Neural progenitor cell (in vitro differentiated cells): ENCODE results near the gene MAN1A1. TPM values are rescaled to one million over a fixed set of nuclear protein-coding genes. Genes with fewer than 3 reads are reported as not detected.

Experiments
- DNase-seq: peaks from one replicate; pipeline ENCODE4 v3.0.0-alpha.2; 2016; ENCODE audit warnings: low spot score
- H2AFZ ChIP-seq: fragments of 200-600 bp; sonication (generic); replicated peaks from 2 replicates; pipeline ENCODE4 v1.6.1; 2016; ENCODE audit warnings: antibody characterized with exemption
- H3F3A ChIP-seq: fragments of 200-600 bp; sonication (generic); 2 replicates; pipeline ENCODE4 v1.6.1; 2016; ENCODE audit warnings: antibody characterized with exemption, low read depth
- H3K27ac ChIP-seq: fragments of 200-600 bp; sonication (generic); 2 replicates; pipeline ENCODE4 v1.5.1; 2016; ENCODE audit warnings: mild to moderate bottlenecking
- H3K27me3 ChIP-seq: fragments of 200-600 bp; sonication (generic); 2 replicates; pipeline ENCODE4 v1.6.1; 2016; ENCODE audit warnings: mild to moderate bottlenecking, moderate library complexity
- H3K36me3 ChIP-seq: fragments of 200-600 bp; sonication (generic); 2 replicates; pipeline ENCODE4 v1.5.1; 2016
- H3K4me1 ChIP-seq: fragments of 200-600 bp; sonication (generic); 2 replicates; pipeline ENCODE4 v1.6.1; 2016; ENCODE audit warnings: mixed run types
- H3K4me2 ChIP-seq: fragments of 200-600 bp; sonication (generic); 2 replicates; pipeline ENCODE4 v1.6.1; 2016
- H3K4me3 ChIP-seq: fragments of 200-600 bp; sonication (generic); 2 replicates; pipeline ENCODE4 v1.5.1; 2016
- H3K79me2 ChIP-seq: fragments of 200-600 bp; sonication (generic); 2 replicates; pipeline ENCODE4 v1.6.1; 2016; ENCODE audit warnings: low read depth
- H3K9ac ChIP-seq: fragments of 200-600 bp; sonication (generic); 2 replicates; pipeline ENCODE4 v1.6.1; 2016
- H3K9me3 ChIP-seq: fragments of 200-600 bp; sonication (generic); 2 replicates; pipeline ENCODE4 v1.5.1; 2016; ENCODE audit warnings: low read depth
- H4K20me1 ChIP-seq: fragments of 200-600 bp; sonication (generic); 2 replicates; pipeline ENCODE4 v1.6.1; 2016; ENCODE audit warnings: low read depth
- H3K27ac Mint-ChIP-seq: 3 replicates; pipeline ENCODE4 v1.8.0; 2021; ENCODE audit warnings: mixed read lengths
- H3K27me3 Mint-ChIP-seq: 2 replicates; pipeline ENCODE4 v1.8.0; 2022; ENCODE audit warnings: low read depth, mild to moderate bottlenecking, inconsistent platforms, moderate library complexity, mixed read lengths; ENCODE audit not compliant: insufficient read depth
- H3K36me3 Mint-ChIP-seq: 3 replicates; pipeline ENCODE4 v1.8.0; 2021; ENCODE audit warnings: mixed read lengths
- H3K4me1 Mint-ChIP-seq: 3 replicates; pipeline ENCODE4 v1.8.0; 2021; ENCODE audit warnings: mixed read lengths
- H3K4me3 Mint-ChIP-seq: 3 replicates; pipeline ENCODE4 v1.8.0; 2021; ENCODE audit warnings: mild to moderate bottlenecking, moderate library complexity, mixed read lengths
- H3K9me3 Mint-ChIP-seq: 3 replicates; pipeline ENCODE4 v1.8.0; 2020; ENCODE audit warnings: mixed read lengths
- CTCF ChIP-seq: fragments of 200-600 bp; sonication (generic); IDR thresholded peaks from 2 replicates; pipeline ENCODE4 v1.5.1; 2017; ENCODE audit warnings: antibody characterized with exemption, mild to moderate bottlenecking
- EZH2 ChIP-seq: fragments of 200-600 bp; sonication (generic); IDR thresholded peaks from 2 replicates; pipeline ENCODE4 v1.6.1; 2017; ENCODE audit warnings: antibody characterized with exemption, mild to moderate bottlenecking, moderate library complexity
- EZH2phosphoT487 ChIP-seq: fragments of 200-600 bp; sonication (generic); IDR thresholded peaks from 2 replicates; pipeline ENCODE4 v1.6.1; 2017; ENCODE audit warnings: antibody characterized with exemption
- total RNA-seq: library from RNA; depleted of rRNA; stranded (reverse); fragments of >200 nt; gene quantifications from 2 replicates; pipeline ENCODE4 v1.2.3, GENCODE V29; 2015; ENCODE audit warnings: low replicate concordance

Gene MAN1A1
- total RNA-seq, 1 donor from 2014 or later, result 5.2 TPM

- H3K27ac Mint-ChIP-seq, result peak overlapping the region; percentile 14
- H4K20me1 ChIP-seq, result no peaks in the 10 kb centered on the region
These were observed 23.1 kb downstream of the MAN1A1 start for GRCh38 chr6:119326291-119327005.

GRCh38 chr6:119325559-119326265, 23.8 kb downstream of the MAN1A1 start:
- H3K9ac ChIP-seq, result no peak overlapping the region
- peaks cover 7% of the 10 kb centered on the region for H3K4me1 Mint-ChIP-seq
- no peak for DNase-seq
- H3K36me3 ChIP-seq, result no peaks in the 10 kb centered on the region
- no peaks in the 10 kb centered on the region for H3K36me3 Mint-ChIP-seq
- H3K27ac ChIP-seq, result no peak overlapping the region
- no peak overlapping the region for H2AFZ ChIP-seq
- H3K9me3 Mint-ChIP-seq, result no peaks in the 10 kb centered on the region
- H3K27ac Mint-ChIP-seq, result no peak overlapping the region
- H3K9me3 ChIP-seq, result no peaks in the 10 kb centered on the region
- peaks cover 2% of the 10 kb centered on the region for H3K27me3 Mint-ChIP-seq
- no peaks in the 10 kb centered on the region for H3K27me3 ChIP-seq
- H3F3A ChIP-seq, result no peaks in the 10 kb centered on the region
- H3K4me3 Mint-ChIP-seq, result no peak overlapping the region
- H3K4me1 ChIP-seq, result no peaks in the 10 kb centered on the region
- no peaks in the 10 kb centered on the region for H4K20me1 ChIP-seq
- no peak overlapping the region for H3K4me2 ChIP-seq
- no peak overlapping the region for H3K4me3 ChIP-seq
- H3K79me2 ChIP-seq, result no peaks in the 10 kb centered on the region
- TF ChIP-seq EZH2 (no peak), EZH2phosphoT487 (no peak), CTCF (no peak)

More at GRCh38 chr6:119326291-119327005, 23.1 kb downstream of the MAN1A1 start:
- Histone ChIP-seq H3F3A (no peaks in the 10 kb centered on the region), H3K36me3 (no peaks in the 10 kb centered on the region), H3K4me1 (no peaks in the 10 kb centered on the region), H3K9ac (no peak overlapping the region), H3K27me3 (no peaks in the 10 kb centered on the region), H3K4me2 (no peak overlapping the region), H2AFZ (no peak overlapping the region), H3K79me2 (no peaks in the 10 kb centered on the region), H3K9me3 (no peaks in the 10 kb centered on the region), H3K27ac (no peak overlapping the region), H3K4me3 (no peak overlapping the region)
- H3K27me3 Mint-ChIP-seq, result peaks cover 2% of the 10 kb centered on the region
- peaks cover 7% of the 10 kb centered on the region for H3K4me1 Mint-ChIP-seq
- no peaks in the 10 kb centered on the region for H3K9me3 Mint-ChIP-seq
- no peaks in the 10 kb centered on the region for H3K36me3 Mint-ChIP-seq
- DNase-seq, result no peak
- no peak for TF ChIP-seq CTCF
- no peak for TF ChIP-seq EZH2phosphoT487
- TF ChIP-seq EZH2, result no peak
- no peak overlapping the region for H3K4me3 Mint-ChIP-seq

- H3K27ac Mint-ChIP-seq, result no peak overlapping the region
- Histone ChIP-seq H3K27ac (no peak overlapping the region), H3F3A (no peaks in the 10 kb centered on the region), H3K4me2 (no peak overlapping the region), H3K27me3 (no peaks in the 10 kb centered on the region), H4K20me1 (no peaks in the 10 kb centered on the region), H3K9me3 (no peaks in the 10 kb centered on the region), H3K79me2 (no peaks in the 10 kb centered on the region), H2AFZ (no peak overlapping the region), H3K36me3 (no peaks in the 10 kb centered on the region), H3K4me3 (no peak overlapping the region), H3K9ac (no peak overlapping the region), H3K4me1 (no peaks in the 10 kb centered on the region)
- TF ChIP-seq EZH2 (no peak), CTCF (no peak), EZH2phosphoT487 (no peak)
- H3K36me3 Mint-ChIP-seq, result no peaks in the 10 kb centered on the region
- peaks cover 2% of the 10 kb centered on the region for H3K27me3 Mint-ChIP-seq
- DNase-seq, result no peak
- peaks cover 7% of the 10 kb centered on the region for H3K4me1 Mint-ChIP-seq
- H3K9me3 Mint-ChIP-seq, result no peaks in the 10 kb centered on the region
- no peak overlapping the region for H3K4me3 Mint-ChIP-seq
These were observed 24.8 kb downstream of the MAN1A1 start for GRCh38 chr6:119324718-119325117.
